Lower lobe of right lung (tissue), 2 donors: ENCODE results near the gene PTPN14. TPM values are rescaled to one million over a fixed set of nuclear protein-coding genes. Genes with fewer than 3 reads are reported as not detected.

Experiments used
- ATAC-seq, 2 donors: fragments of 200-7000 bp; cut with Tn5 transposase; one replicate each; pipeline ENCODE4 v1.9.1; 2020 to 2022; ENCODE audit warnings: mild to moderate bottlenecking in 2 of 2, moderate library complexity in 2 of 2
- DNase-seq: peaks from one replicate; pipeline ENCODE4 v3.0.0-alpha.2; 2020
- H3K27ac ChIP-seq: fragments of 200-600 bp; one replicate; pipeline ENCODE4 v1.8.0; 2022
- H3K27me3 ChIP-seq: fragments of 200-600 bp; one replicate; pipeline ENCODE4 v1.8.0; 2022; ENCODE audit warnings: low read depth
- H3K36me3 ChIP-seq: fragments of 200-600 bp; one replicate; pipeline ENCODE4 v1.8.0; 2022; ENCODE audit warnings: mild to moderate bottlenecking
- H3K4me1 ChIP-seq: fragments of 200-600 bp; one replicate; pipeline ENCODE4 v1.8.0; 2022
- H3K4me3 ChIP-seq: fragments of 200-600 bp; one replicate; pipeline ENCODE4 v1.8.0; 2022; ENCODE audit warnings: mild to moderate bottlenecking
- H3K9me3 ChIP-seq: fragments of 200-600 bp; one replicate; pipeline ENCODE4 v1.8.0; 2022
- CTCF ChIP-seq: fragments of 200-600 bp; IDR thresholded peaks from one replicate; pipeline ENCODE4 v1.8.0; 2022; ENCODE audit warnings: antibody characterized with exemption, mild to moderate bottlenecking
- intact Hi-C: fragments of 100-400 bp; cut with DNase I; formaldehyde crosslinking; loops from one replicate; pipeline ENCODE4 v1.11.0; 2022
- total RNA-seq: library from RNA; stranded (reverse); fragmentation: NEBNext Ultra II Directional; extraction: Animal tissue kit (Norgen Biotek cat#: 25700); gene quantifications from one replicate; pipeline ENCODE4 v1.2.1, GENCODE V29; 2021
- donor health status: DM: no; HTN: yes; CAD: no; lungs with severe emphysema.

The PTPN14 gene
- total RNA-seq, 1 donor from 2014 or later = 34.1 TPM

- Histone ChIP-seq H3K9me3 (no peaks in the 10 kb centered on the region), H3K4me1 (no peaks in the 10 kb centered on the region), H3K36me3 (no peaks in the 10 kb centered on the region), H3K27me3 (no peaks in the 10 kb centered on the region), H3K4me3 (no peak overlapping the region), H3K27ac (no peak overlapping the region)
- intact Hi-C loops = no loop called here
- TF ChIP-seq CTCF = no peak
- no peak for ATAC-seq
- DNase-seq = no peak
These were observed 86.7 kb downstream of the PTPN14 start for GRCh38 chr1:214464445-214465287.

GRCh38 chr1:214463596-214463995 is 87.8 kb downstream of the PTPN14 start:
- H3K4me3 ChIP-seq = no peak overlapping the region
- no peaks in the 10 kb centered on the region for H3K36me3 ChIP-seq
- no peaks in the 10 kb centered on the region for H3K4me1 ChIP-seq
- H3K27ac ChIP-seq = no peak overlapping the region
- intact Hi-C loops = no loop called here
- no peaks in the 10 kb centered on the region for H3K9me3 ChIP-seq
- no peak for ATAC-seq
- no peak for DNase-seq
- no peaks in the 10 kb centered on the region for H3K27me3 ChIP-seq
- no peak for TF ChIP-seq CTCF

- H3K9me3 ChIP-seq = no peaks in the 10 kb centered on the region
- no peak overlapping the region for H3K4me3 ChIP-seq
- H3K4me1 ChIP-seq = no peaks in the 10 kb centered on the region
- no peak overlapping the region for H3K27ac ChIP-seq
- TF ChIP-seq CTCF = no peak
- no peaks in the 10 kb centered on the region for H3K27me3 ChIP-seq
- no peak for ATAC-seq
- intact Hi-C loops = no loop called here
- no peaks in the 10 kb centered on the region for H3K36me3 ChIP-seq
- no peak for DNase-seq
These were observed 88.5 kb downstream of the PTPN14 start for GRCh38 chr1:214462882-214463281.

- DNase-seq (no peak), ATAC-seq (no peak)
- H3K4me1 ChIP-seq = no peaks in the 10 kb centered on the region
- no peaks in the 10 kb centered on the region for H3K27me3 ChIP-seq
- intact Hi-C loops = no loop called here
- TF ChIP-seq CTCF = no peak
- H3K27ac ChIP-seq = no peak overlapping the region
- H3K9me3 ChIP-seq = no peaks in the 10 kb centered on the region
- H3K36me3 ChIP-seq = no peaks in the 10 kb centered on the region
- no peak overlapping the region for H3K4me3 ChIP-seq
These were observed 90.1 kb downstream of the PTPN14 start for GRCh38 chr1:214461305-214461704.

GRCh38 chr1:214460304-214460916 is 91.0 kb downstream of the PTPN14 start:
- intact Hi-C loops = no loop called here

More at GRCh38 chr1:214460304-214460916, 91.0 kb downstream of the PTPN14 start:
- H3K36me3 ChIP-seq = no peaks in the 10 kb centered on the region
- TF ChIP-seq CTCF = no peak
- no peak for ATAC-seq
- no peaks in the 10 kb centered on the region for H3K9me3 ChIP-seq
- peaks cover under 1% of the 10 kb centered on the region for H3K4me1 ChIP-seq
- no peak for DNase-seq
- H3K27ac ChIP-seq = no peak overlapping the region
- no peaks in the 10 kb centered on the region for H3K27me3 ChIP-seq
- H3K4me3 ChIP-seq = no peak overlapping the region
